ENCODE data around the gene ADRM1. TPM values are rescaled to one million over a fixed set of nuclear protein-coding genes. Genes with fewer than 3 reads are reported as not detected.

Gene ADRM1
- total RNA-seq, 1 experiment from 2014 or later: 290 TPM

Other genes with a start within 250 kb of the ADRM1 start
- gene TAF4, start 237.1 kb upstream of the ADRM1 start, total RNA-seq (2014; rRNA removed; shearing (Covaris generic)): 5.2 and 8.0 TPM in 2 replicates
- 67.6 and 68.6 TPM in 2 replicates for gene LSM14B, start 180.5 kb upstream of the ADRM1 start, total RNA-seq (2014; rRNA removed; shearing (Covaris generic))
- gene PSMA7, start 159.6 kb upstream of the ADRM1 start, total RNA-seq (2014; rRNA removed; shearing (Covaris generic)): 413 and 501 TPM in 2 replicates
- 15.1 and 25.1 TPM in 2 replicates for gene SS18L1, start 159.2 kb upstream of the ADRM1 start, total RNA-seq (2014; rRNA removed; shearing (Covaris generic))
- gene MTG2, start 120.0 kb upstream of the ADRM1 start, total RNA-seq (2014; rRNA removed; shearing (Covaris generic)): 32.7 and 37.8 TPM in 2 replicates
- gene HRH3, start 82.7 kb upstream of the ADRM1 start, total RNA-seq (2014; rRNA removed; shearing (Covaris generic)): 0.85 and 1.9 TPM in 2 replicates
- 21.9 and 26.1 TPM in 2 replicates for gene OSBPL2, start 64.5 kb upstream of the ADRM1 start, total RNA-seq (2014; rRNA removed; shearing (Covaris generic))
- 61.0 and 90.8 TPM in 2 replicates for gene LAMA5, start 64.3 kb downstream of the ADRM1 start, total RNA-seq (2014; rRNA removed; shearing (Covaris generic))
- 877 and 1,118 TPM in 2 replicates for gene RPS21, start 84.1 kb downstream of the ADRM1 start, total RNA-seq (2014; rRNA removed; shearing (Covaris generic))
- 7.7 and 8.3 TPM in 2 replicates for gene CABLES2, start 104.3 kb downstream of the ADRM1 start, total RNA-seq (2014; rRNA removed; shearing (Covaris generic))
- gene RBBP8NL, start 124.5 kb downstream of the ADRM1 start, total RNA-seq (2014; rRNA removed; shearing (Covaris generic)): not detected in 2 replicates
- gene GATA5, start 173.0 kb downstream of the ADRM1 start, total RNA-seq (2014; rRNA removed; shearing (Covaris generic)): 0.55 and 1.5 TPM in 2 replicates